GM12892 (cell line): ENCODE results near the gene WDR81.

Source experiments
- POLR2A ChIP-seq: IDR thresholded peaks from 2 replicates; pipeline ENCODE4 v1.6.1; 2011; ENCODE audit warnings: low read depth, low read length, control low read depth
- POLR2AphosphoS5 ChIP-seq: IDR thresholded peaks from 2 replicates; pipeline ENCODE4 v1.6.1; 2011; ENCODE audit warnings: low read depth, low read length, control low read depth

GRCh38 chr17:1758807-1759206 is 34.3 kb downstream of the WDR81 start:
- no peak for TF ChIP-seq POLR2A
- TF ChIP-seq POLR2AphosphoS5: no peak
